GM23338 (cell line): ENCODE measurements around the gene IPCEF1. TPM values are rescaled to one million over a fixed set of nuclear protein-coding genes. Genes with fewer than 3 reads are reported as not detected.

Experiments used
- ATAC-seq: fragments of 200-7000 bp; cut with Tn5 transposase; 3 replicates; pipeline ENCODE4 v1.9.1; 2020
- DNase-seq: peaks from one replicate; pipeline ENCODE4 v3.0.0-alpha.2; 2015; ENCODE audit warnings: low spot score
- H2AFZ ChIP-seq: fragments of 200-600 bp; sonication (generic); 2 replicates; pipeline ENCODE4 v1.8.0; 2016; ENCODE audit warnings: antibody characterized with exemption, mild to moderate bottlenecking, moderate library complexity
- H3F3A ChIP-seq: fragments of 200-600 bp; sonication (generic); replicated peaks from 2 replicates; pipeline ENCODE4 v1.8.0; 2017; ENCODE audit warnings: antibody characterized with exemption, mixed run types, low read depth
- H3K27ac ChIP-seq: fragments of 200-600 bp; sonication (generic); 2 replicates; pipeline ENCODE4 v1.6.1; 2016; ENCODE audit warnings: low read depth
- H3K27me3 ChIP-seq: fragments of 200-600 bp; sonication (generic); 2 replicates; pipeline ENCODE4 v1.8.0; 2016; ENCODE audit warnings: mild to moderate bottlenecking, mixed run types, moderate library complexity; ENCODE audit not compliant: insufficient read depth
- H3K36me3 ChIP-seq: fragments of 200-600 bp; sonication (generic); 2 replicates; pipeline ENCODE4 v1.8.0; 2016; ENCODE audit warnings: mild to moderate bottlenecking; ENCODE audit not compliant: insufficient read depth
- H3K4me1 ChIP-seq: fragments of 200-600 bp; sonication (generic); 2 replicates; pipeline ENCODE4 v1.8.0; 2016; ENCODE audit warnings: mild to moderate bottlenecking, moderate library complexity; ENCODE audit not compliant: insufficient read depth
- H3K4me2 ChIP-seq: fragments of 200-600 bp; sonication (generic); 2 replicates; pipeline ENCODE4 v1.7.1; 2017; ENCODE audit warnings: mixed run types
- H3K4me3 ChIP-seq: fragments of 200-600 bp; sonication (generic); 2 replicates; pipeline ENCODE4 v1.6.1; 2016; ENCODE audit warnings: mixed run types
- H3K79me2 ChIP-seq: fragments of 200-600 bp; sonication (generic); replicated peaks from 2 replicates; pipeline ENCODE4 v1.8.0; 2017; ENCODE audit warnings: mild to moderate bottlenecking; ENCODE audit not compliant: insufficient read depth
- H3K9me2 ChIP-seq: fragments of 200-600 bp; sonication (generic); 2 replicates; pipeline ENCODE4 v1.8.0; 2017; ENCODE audit not compliant: insufficient read depth
- H4K20me1 ChIP-seq: fragments of 200-600 bp; sonication (generic); replicated peaks from 2 replicates; pipeline ENCODE4 v1.8.0; 2017; ENCODE audit warnings: mild to moderate bottlenecking; ENCODE audit not compliant: insufficient read depth
- H3K27ac Mint-ChIP-seq: 2 replicates; pipeline ENCODE4 v1.8.0; 2020; ENCODE audit warnings: inconsistent platforms, mild to moderate bottlenecking, moderate library complexity, mixed read lengths
- H3K27me3 Mint-ChIP-seq: 3 replicates; pipeline ENCODE4 v1.8.0; 2022; ENCODE audit warnings: low read depth, mild to moderate bottlenecking, moderate library complexity, mixed read lengths, inconsistent platforms; ENCODE audit not compliant: insufficient read depth, poor library complexity
- H3K36me3 Mint-ChIP-seq: 3 replicates; pipeline ENCODE4 v1.8.0; 2021; ENCODE audit warnings: low read depth, mild to moderate bottlenecking, inconsistent platforms, moderate library complexity, mixed read lengths
- H3K4me1 Mint-ChIP-seq: 3 replicates; pipeline ENCODE4 v1.8.0; 2020; ENCODE audit warnings: mild to moderate bottlenecking, inconsistent platforms, mixed read lengths
- H3K4me3 Mint-ChIP-seq: 3 replicates; pipeline ENCODE4 v1.8.0; 2021; ENCODE audit warnings: moderate library complexity, mild to moderate bottlenecking, inconsistent platforms, mixed read lengths
- H3K9me3 Mint-ChIP-seq: 3 replicates; pipeline ENCODE4 v1.8.0; 2020; ENCODE audit warnings: moderate library complexity, mild to moderate bottlenecking, inconsistent platforms, mixed read lengths
- CREB1 ChIP-seq: fragments of 250-450 bp; sonication (Bioruptor Pico); IDR thresholded peaks from 2 replicates; pipeline ENCODE4 v1.5.0; 2020; ENCODE audit warnings: low read depth, mild to moderate bottlenecking, moderate library complexity
- CTCF ChIP-seq, 2 experiments: fragments of 200-600 bp in 1 of 2; sonication (generic) in 1 of 2; conservative IDR thresholded peaks; 2 replicates each; pipeline versions ENCODE4 v1.5.1 to v1.6.1; 2016 to 2017; ENCODE audit warnings: antibody characterized with exemption in 2 of 2, low read depth in 2 of 2, mild to moderate bottlenecking in 2 of 2, moderate library complexity in 1 of 2
- ETS1 ChIP-seq: IDR thresholded peaks from 2 replicates; pipeline ENCODE4 v1.6.1; 2016; ENCODE audit warnings: antibody characterized with exemption
- EZH2 ChIP-seq: fragments of 200-600 bp; sonication (generic); IDR thresholded peaks from one replicate; pipeline ENCODE4 v1.8.0; 2017; ENCODE audit warnings: antibody characterized with exemption, mild to moderate bottlenecking, low read depth; ENCODE audit not compliant: unreplicated experiment
- EZH2phosphoT487 ChIP-seq: fragments of 200-600 bp; sonication (generic); IDR thresholded peaks from one replicate; pipeline ENCODE4 v1.8.1; 2018; ENCODE audit warnings: antibody characterized with exemption; ENCODE audit not compliant: unreplicated experiment
- JUNB ChIP-seq: IDR thresholded peaks from one replicate; pipeline ENCODE4 v1.6.1; 2016; ENCODE audit warnings: antibody characterized with exemption; ENCODE audit not compliant: unreplicated experiment
- NANOG ChIP-seq: IDR thresholded peaks from 2 replicates; pipeline ENCODE4 v1.6.1; 2016; ENCODE audit warnings: antibody characterized with exemption, borderline replicate concordance
- POLR2AphosphoS5 ChIP-seq: IDR thresholded peaks from 2 replicates; pipeline ENCODE4 v1.6.1; 2016; ENCODE audit warnings: antibody characterized with exemption, low read depth
- STAT1 ChIP-seq: IDR thresholded peaks from one replicate; pipeline ENCODE4 v1.6.1; 2016; ENCODE audit warnings: antibody characterized with exemption; ENCODE audit not compliant: unreplicated experiment
- ZNF114 ChIP-seq: fragments of 250-450 bp; sonication (Bioruptor Pico); IDR thresholded peaks from 2 replicates; pipeline ENCODE4 v1.5.0; 2020; ENCODE audit warnings: mild to moderate bottlenecking, moderate library complexity
- ZNF331 ChIP-seq: fragments of 250-450 bp; sonication (Bioruptor Pico); IDR thresholded peaks from 2 replicates; pipeline ENCODE4 v1.5.0; 2020; ENCODE audit warnings: low read depth, mild to moderate bottlenecking, moderate library complexity
- ZNF462 ChIP-seq: fragments of 250-450 bp; sonication (Bioruptor Pico); IDR thresholded peaks from 2 replicates; pipeline ENCODE4 v1.5.0; 2020; ENCODE audit warnings: mild to moderate bottlenecking, moderate library complexity
- polyA plus RNA-seq: library from polyadenylated mRNA; unstranded; fragments of >200 nt; fragmentation: Nextera tagmentation; extraction: Ambion mirVana; gene quantifications from 2 replicates; pipeline ENCODE4 v1.2.1, GENCODE V29; 2016
- total RNA-seq: library from RNA; depleted of rRNA; stranded (reverse); fragments of >200 nt; shearing (Covaris generic); gene quantifications from 2 replicates; pipeline ENCODE4 v1.2.3, GENCODE V29; 2014

Gene IPCEF1
- total and polyA plus RNA-seq, 2 experiments from 2014 or later, result 0.15 to 1.8 TPM

GRCh38 chr6:154356113-154356512 is 490 bp downstream of the IPCEF1 start:
- Mint-ChIP-seq H3K36me3 (no peaks in the 10 kb centered on the region), H3K27ac (no peak overlapping the region), H3K27me3 (no peaks in the 10 kb centered on the region), H3K9me3 (no peaks in the 10 kb centered on the region; the same call in 2 of the 3 replicates), H3K4me1 (no peaks in the 10 kb centered on the region; the same call in 2 of the 3 replicates), H3K4me3 (no peak overlapping the region)
- Histone ChIP-seq H3K79me2 (no peaks in the 10 kb centered on the region), H3K4me2 (no peak overlapping the region), H3K9me2 (no peaks in the 10 kb centered on the region), H3F3A (no peaks in the 10 kb centered on the region), H3K27me3 (no peaks in the 10 kb centered on the region), H3K4me1 (no peaks in the 10 kb centered on the region), H3K4me3 (no peak overlapping the region), H3K36me3 (no peaks in the 10 kb centered on the region), H4K20me1 (no peaks in the 10 kb centered on the region), H3K27ac (no peak overlapping the region), H2AFZ (no peak overlapping the region)
- no peak for DNase-seq
- no peak for TF ChIP-seq STAT1
- no peak for TF ChIP-seq EZH2phosphoT487
- no peak for TF ChIP-seq JUNB
- no peak for TF ChIP-seq NANOG
- no peak for TF ChIP-seq EZH2
- TF ChIP-seq ZNF331, result no peak
- ATAC-seq, result no peak

- Histone ChIP-seq H3K27ac (no peak overlapping the region), H3K36me3 (no peaks in the 10 kb centered on the region), H3K4me3 (no peak overlapping the region), H2AFZ (no peak overlapping the region), H3K27me3 (no peaks in the 10 kb centered on the region), H3F3A (no peaks in the 10 kb centered on the region), H3K79me2 (no peaks in the 10 kb centered on the region), H3K9me2 (no peaks in the 10 kb centered on the region), H3K4me2 (no peak overlapping the region), H3K4me1 (no peaks in the 10 kb centered on the region), H4K20me1 (no peaks in the 10 kb centered on the region)
- H3K36me3 Mint-ChIP-seq, result no peaks in the 10 kb centered on the region
- H3K4me1 Mint-ChIP-seq, result no peaks in the 10 kb centered on the region
- H3K27ac Mint-ChIP-seq, result no peak overlapping the region
- H3K9me3 Mint-ChIP-seq, result no peaks in the 10 kb centered on the region; the same call in 2 of the 3 replicates
- ATAC-seq (no peak), DNase-seq (no peak)
- H3K27me3 Mint-ChIP-seq, result no peaks in the 10 kb centered on the region
- H3K4me3 Mint-ChIP-seq, result no peak overlapping the region
- TF ChIP-seq EZH2phosphoT487, result no peak
- no peak for TF ChIP-seq NANOG
- no peak for TF ChIP-seq STAT1
- TF ChIP-seq CTCF (conservative IDR thresholded peaks at IDR 0.05; ENCODE audit: low read depth in 2 of 2), result no peak
- TF ChIP-seq ZNF331, result no peak
- no peak for TF ChIP-seq JUNB
- no peak for TF ChIP-seq EZH2
- no peak for TF ChIP-seq CREB1 (CRISPR knock-in tag)
- TF ChIP-seq ETS1, result no peak
- TF ChIP-seq ZNF114 (CRISPR knock-in tag), result no peak
- TF ChIP-seq ZNF462, result no peak
- no peak for TF ChIP-seq POLR2AphosphoS5
Observed at GRCh38 chr6:154354265-154354777, 2.3 kb downstream of the IPCEF1 start.
